Left hindlimb (tissue), 1 donor: ENCODE data around the gene ABHD12.

Experiments used
- DNase-seq: peaks from one replicate; pipeline ENCODE4 v3.0.0-alpha.2; 2018

The ABHD12 gene

GRCh38 chr20:25288291-25289181, 102.1 kb downstream of the ABHD12 start:
- peak; percentile 15 for DNase-seq

GRCh38 chr20:25287631-25288290, 102.9 kb downstream of the ABHD12 start:
- peak; percentile 17 for DNase-seq

- DNase-seq, result peak; percentile 18
Observed at GRCh38 chr20:25286917-25287316, 103.7 kb downstream of the ABHD12 start.

GRCh38 chr20:25285856-25286798, 104.5 kb downstream of the ABHD12 start:
- DNase-seq, result peak; percentile 27

- DNase-seq, result peak; percentile 22
Observed at GRCh38 chr20:25285091-25285647, 105.5 kb downstream of the ABHD12 start.

GRCh38 chr20:25284131-25284601, 106.5 kb downstream of the ABHD12 start:
- no peak for DNase-seq

GRCh38 chr20:25283221-25283951, 107.2 kb downstream of the ABHD12 start:
- DNase-seq, result peak; percentile 17

GRCh38 chr20:25282796-25283195, 107.8 kb downstream of the ABHD12 start:
- peak; percentile 19 for DNase-seq

- peak; percentile 15 for DNase-seq
Observed at GRCh38 chr20:25282034-25282781, 108.4 kb downstream of the ABHD12 start.

GRCh38 chr20:25281541-25281991, 109.1 kb downstream of the ABHD12 start:
- DNase-seq, result peak; percentile 37

- DNase-seq, result peak; percentile 23
Observed at GRCh38 chr20:25280574-25281535, 109.8 kb downstream of the ABHD12 start.

GRCh38 chr20:25280051-25280573, 110.5 kb downstream of the ABHD12 start:
- no peak for DNase-seq

GRCh38 chr20:25279403-25279802, 111.2 kb downstream of the ABHD12 start:
- DNase-seq, result no peak

- peak; percentile 27 for DNase-seq
Observed at GRCh38 chr20:25278636-25279361, 111.8 kb downstream of the ABHD12 start.

GRCh38 chr20:25277941-25278521, 112.6 kb downstream of the ABHD12 start:
- no peak for DNase-seq

GRCh38 chr20:25277051-25277801, 113.4 kb downstream of the ABHD12 start:
- peak; percentile 17 for DNase-seq

GRCh38 chr20:25276533-25277050, 114.0 kb downstream of the ABHD12 start:
- DNase-seq, result no peak
